Panc1 (cell line): Measurements from ENCODE around the gene ALDH7A1. TPM values are rescaled to one million over a fixed set of nuclear protein-coding genes. Genes with fewer than 3 reads are reported as not detected.

ENCODE experiments used
- ATAC-seq: fragments of 200-7000 bp; cut with Tn5 transposase; 2 replicates; pipeline ENCODE4 v1.9.1; 2020; ENCODE audit warnings: mild to moderate bottlenecking, moderate library complexity
- BruUV-seq: library from RNA; stranded (reverse); fragments of 400-500 nt; replicated peaks from 2 replicates; lab custom pipeline; 2021; lab: Mats Ljungman, UMichigan
- CTCF ChIA-PET: fragments of 300-600 bp; sonication (Branson Sonifier 250); formaldehyde crosslinking; loops from one replicate; lab custom pipeline; 2022; ENCODE audit warnings: antibody characterized with exemption; lab: Charles Lee
- POLR2A ChIA-PET: fragments of 300-600 bp; sonication (Branson Sonifier 250); formaldehyde crosslinking; loops from one replicate; lab custom pipeline; 2022; ENCODE audit warnings: antibody characterized with exemption; lab: Charles Lee
- DNase-seq: peaks from one replicate; pipeline ENCODE4 v3.0.0-alpha.2; 2010; ENCODE audit warnings: low read depth, low spot score
- H3K27ac ChIP-seq: 2 replicates; pipeline ENCODE4 v1.5.1; 2011; ENCODE audit warnings: mild to moderate bottlenecking, low read length, inconsistent platforms
- H3K27me3 ChIP-seq: fragments of 200-500 bp; sonication (Bioruptor generic); 2 replicates; pipeline ENCODE4 v1.6.0; 2014; ENCODE audit warnings: low read length, inconsistent platforms; ENCODE audit not compliant: control insufficient read depth, insufficient read depth
- H3K36me3 ChIP-seq: fragments of 200-500 bp; sonication (Bioruptor generic); 2 replicates; pipeline ENCODE4 v1.5.1; 2014; ENCODE audit warnings: inconsistent platforms, mild to moderate bottlenecking, low read length, moderate library complexity; ENCODE audit not compliant: control insufficient read depth, insufficient read depth
- H3K4me1 ChIP-seq: 2 replicates; pipeline ENCODE4 v1.5.1; 2011; ENCODE audit warnings: inconsistent platforms, mild to moderate bottlenecking, low read length, moderate library complexity; ENCODE audit not compliant: control insufficient read depth, insufficient read depth
- H3K4me3 ChIP-seq, 2 experiments: 2 replicates each; pipeline ENCODE4 v1.5.1; 2011 to 2012; ENCODE audit warnings: low read depth in 2 of 2, low read length in 2 of 2, mild to moderate bottlenecking in 2 of 2, inconsistent platforms in 1 of 2, moderate library complexity in 1 of 2
- H3K9me3 ChIP-seq: fragments of 200-500 bp; sonication (Bioruptor generic); 2 replicates; pipeline ENCODE4 v1.5.1; 2014; ENCODE audit warnings: low read depth, mild to moderate bottlenecking, inconsistent platforms, low read length, moderate library complexity; ENCODE audit not compliant: control insufficient read depth, insufficient read depth
- SIN3A ChIP-seq: IDR thresholded peaks from 2 replicates; pipeline ENCODE4 v1.6.1; 2012; ENCODE audit warnings: low read depth, mild to moderate bottlenecking, low read length, moderate library complexity, borderline replicate concordance; ENCODE audit not compliant: insufficient read depth
- TCF7L2 ChIP-seq: IDR thresholded peaks from 2 replicates; pipeline ENCODE4 v1.6.1; 2011; ENCODE audit warnings: mild to moderate bottlenecking, low read depth, low read length, inconsistent platforms
- in situ Hi-C: cut with HindIII; loops from 2 replicates; pipeline ENCODE4 v1.10.0; 2016; ENCODE audit warnings: low sequenced_read_pairs, low pct_unique_long_range_greater_than_20kb
- intact Hi-C: fragments of 100-400 bp; cut with micrococcal nuclease; formaldehyde crosslinking; loops from one replicate; pipeline ENCODE4 v1.10.0; 2022; ENCODE audit not compliant: unreplicated experiment
- total RNA-seq: library from RNA; stranded (reverse); gene quantifications from one replicate; pipeline ENCODE4 v1.2.1, GENCODE V29; 2021; ENCODE audit not compliant: unreplicated experiment
- TF ChIP-seq, protein P1 (sequence below), 2 experiments: IDR thresholded peaks; 2 replicates each; pipeline ENCODE4 v1.6.1; 2011 to 2012; ENCODE audit warnings: low read depth in 2 of 2, control low read depth in 1 of 2, low read length in 1 of 2, mild to moderate bottlenecking in 1 of 2, moderate library complexity in 1 of 2; ENCODE audit not compliant: insufficient read depth in 1 of 2
- TF ChIP-seq, protein P2 (sequence below): fragments of 450-650 bp; IDR thresholded peaks from 2 replicates; pipeline ENCODE4 v1.5.1; 2017; ENCODE audit warnings: mild to moderate bottlenecking

The ALDH7A1 gene
- total RNA-seq, 1 experiment from 2014 or later, result 52.9 TPM

GRCh38 chr5:126542441-126542840 lies 52.6 kb downstream of the ALDH7A1 start:
- Histone ChIP-seq H3K9me3 (no peaks in the 10 kb centered on the region), H3K4me3 (no peak overlapping the region), H3K27ac (no peak overlapping the region), H3K36me3 (no peaks in the 10 kb centered on the region; the same call in 1 of the 2 replicates), H3K4me1 (peaks cover 6% of the 10 kb centered on the region; the same call in 1 of the 2 replicates), H3K27me3 (no peaks in the 10 kb centered on the region)
- ChIA-PET POLR2A (no interaction called here), CTCF (no interaction called here)
- in situ Hi-C loops (loop anchor here (25.0 kb wide), 1 partner anchor 180 kb away; no protein-coding TSS in a partner anchor), intact Hi-C loops (no loop called here)
- ATAC-seq (no peak), DNase-seq (no peak)
- BruUV-seq, result no TSS peak
- TF ChIP-seq TCF7L2 (no peak), SIN3A (no peak)
- TF ChIP-seq, protein P1, sequence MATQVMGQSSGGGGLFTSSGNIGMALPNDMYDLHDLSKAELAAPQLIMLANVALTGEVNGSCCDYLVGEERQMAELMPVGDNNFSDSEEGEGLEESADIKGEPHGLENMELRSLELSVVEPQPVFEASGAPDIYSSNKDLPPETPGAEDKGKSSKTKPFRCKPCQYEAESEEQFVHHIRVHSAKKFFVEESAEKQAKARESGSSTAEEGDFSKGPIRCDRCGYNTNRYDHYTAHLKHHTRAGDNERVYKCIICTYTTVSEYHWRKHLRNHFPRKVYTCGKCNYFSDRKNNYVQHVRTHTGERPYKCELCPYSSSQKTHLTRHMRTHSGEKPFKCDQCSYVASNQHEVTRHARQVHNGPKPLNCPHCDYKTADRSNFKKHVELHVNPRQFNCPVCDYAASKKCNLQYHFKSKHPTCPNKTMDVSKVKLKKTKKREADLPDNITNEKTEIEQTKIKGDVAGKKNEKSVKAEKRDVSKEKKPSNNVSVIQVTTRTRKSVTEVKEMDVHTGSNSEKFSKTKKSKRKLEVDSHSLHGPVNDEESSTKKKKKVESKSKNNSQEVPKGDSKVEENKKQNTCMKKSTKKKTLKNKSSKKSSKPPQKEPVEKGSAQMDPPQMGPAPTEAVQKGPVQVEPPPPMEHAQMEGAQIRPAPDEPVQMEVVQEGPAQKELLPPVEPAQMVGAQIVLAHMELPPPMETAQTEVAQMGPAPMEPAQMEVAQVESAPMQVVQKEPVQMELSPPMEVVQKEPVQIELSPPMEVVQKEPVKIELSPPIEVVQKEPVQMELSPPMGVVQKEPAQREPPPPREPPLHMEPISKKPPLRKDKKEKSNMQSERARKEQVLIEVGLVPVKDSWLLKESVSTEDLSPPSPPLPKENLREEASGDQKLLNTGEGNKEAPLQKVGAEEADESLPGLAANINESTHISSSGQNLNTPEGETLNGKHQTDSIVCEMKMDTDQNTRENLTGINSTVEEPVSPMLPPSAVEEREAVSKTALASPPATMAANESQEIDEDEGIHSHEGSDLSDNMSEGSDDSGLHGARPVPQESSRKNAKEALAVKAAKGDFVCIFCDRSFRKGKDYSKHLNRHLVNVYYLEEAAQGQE (IDR thresholded peaks at IDR 0.05; ENCODE audit: insufficient read depth in 1 of 2, low read depth in 2 of 2, low read length in 1 of 2), result no peak

DNA sequence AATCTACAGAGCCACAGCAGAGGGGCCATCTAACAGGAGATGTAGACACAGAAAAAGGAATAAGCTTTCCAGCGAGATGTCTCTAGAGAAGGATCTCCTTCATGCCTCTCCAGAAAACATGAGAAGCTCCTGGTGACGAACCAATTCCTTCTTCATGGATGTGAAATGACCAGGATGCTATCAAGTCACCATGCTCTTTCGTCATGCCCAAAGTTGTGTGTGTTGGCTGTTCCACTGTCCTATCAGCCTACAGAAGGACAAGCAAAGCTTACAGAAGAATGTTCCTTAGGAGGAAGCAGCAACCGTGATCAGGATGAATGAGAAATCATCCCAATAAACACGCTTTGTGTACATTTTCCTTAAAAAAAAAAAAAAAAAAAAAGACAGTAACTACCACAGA lies 54.4 kb downstream of the ALDH7A1 start:
- BruUV-seq, result no TSS peak
- in situ Hi-C loops, result loop anchor here (25.0 kb wide), 1 partner anchor 178 kb away; no protein-coding TSS in a partner anchor
- Histone ChIP-seq H3K36me3 (no peaks in the 10 kb centered on the region), H3K4me3 (no peak overlapping the region), H3K4me1 (peaks cover 6% of the 10 kb centered on the region; the same call in 1 of the 2 replicates), H3K27ac (no peak overlapping the region), H3K9me3 (no peaks in the 10 kb centered on the region), H3K27me3 (no peaks in the 10 kb centered on the region)
- intact Hi-C loops, result no loop called here
- ChIA-PET POLR2A (no interaction called here), CTCF (interaction anchor here (0.5 to 1.6 kb wide), 4 partner anchors 55 to 240 kb away, joined by 3 to 6 read pairs (median 5); partner anchors contain the start of gene ALDH7A1)
- TF ChIP-seq SIN3A (no peak), TCF7L2 (no peak)
- TF ChIP-seq, protein P2, sequence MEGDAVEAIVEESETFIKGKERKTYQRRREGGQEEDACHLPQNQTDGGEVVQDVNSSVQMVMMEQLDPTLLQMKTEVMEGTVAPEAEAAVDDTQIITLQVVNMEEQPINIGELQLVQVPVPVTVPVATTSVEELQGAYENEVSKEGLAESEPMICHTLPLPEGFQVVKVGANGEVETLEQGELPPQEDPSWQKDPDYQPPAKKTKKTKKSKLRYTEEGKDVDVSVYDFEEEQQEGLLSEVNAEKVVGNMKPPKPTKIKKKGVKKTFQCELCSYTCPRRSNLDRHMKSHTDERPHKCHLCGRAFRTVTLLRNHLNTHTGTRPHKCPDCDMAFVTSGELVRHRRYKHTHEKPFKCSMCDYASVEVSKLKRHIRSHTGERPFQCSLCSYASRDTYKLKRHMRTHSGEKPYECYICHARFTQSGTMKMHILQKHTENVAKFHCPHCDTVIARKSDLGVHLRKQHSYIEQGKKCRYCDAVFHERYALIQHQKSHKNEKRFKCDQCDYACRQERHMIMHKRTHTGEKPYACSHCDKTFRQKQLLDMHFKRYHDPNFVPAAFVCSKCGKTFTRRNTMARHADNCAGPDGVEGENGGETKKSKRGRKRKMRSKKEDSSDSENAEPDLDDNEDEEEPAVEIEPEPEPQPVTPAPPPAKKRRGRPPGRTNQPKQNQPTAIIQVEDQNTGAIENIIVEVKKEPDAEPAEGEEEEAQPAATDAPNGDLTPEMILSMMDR, result no peak
- no peak for DNase-seq
- no peak for ATAC-seq

DNA sequence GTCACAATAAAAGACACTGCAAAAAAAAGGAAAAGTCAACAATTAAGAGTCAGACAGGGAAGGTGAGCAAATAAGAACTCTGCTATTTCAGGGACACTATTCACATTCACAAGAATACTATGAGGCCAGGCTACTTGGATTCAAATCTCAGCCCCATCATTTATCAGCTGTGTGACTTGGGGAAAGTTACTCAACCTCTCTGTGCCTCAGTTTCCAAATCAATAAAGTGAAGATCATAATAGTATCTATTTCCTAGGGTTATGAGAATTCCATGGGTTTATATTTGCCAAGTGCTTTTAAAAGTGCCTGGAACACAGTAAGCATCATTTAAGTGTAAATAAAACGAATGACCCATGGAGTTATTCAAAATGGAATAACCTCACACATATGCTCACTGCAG lies 56.4 kb downstream of the ALDH7A1 start:
- DNase-seq (no peak), ATAC-seq (no peak)
- H3K27ac ChIP-seq, result peak overlapping the region; percentile 2; the same call in 1 of the 2 replicates
- H3K4me1 ChIP-seq, result peaks cover 6% of the 10 kb centered on the region; the same call in 1 of the 2 replicates
- intact Hi-C loops, result no loop called here
- ChIA-PET CTCF (interaction anchor here (0.6 to 1.1 kb wide), 12 partner anchors 115 to 1374 kb away, joined by 3 to 13 read pairs (median 3); partner anchors contain the start of gene GRAMD2B), POLR2A (interaction anchor here (0.6 kb wide), 1 partner anchor 1627 kb away, joined by 6 read pairs; no protein-coding TSS in a partner anchor)
- no peak for TF ChIP-seq TCF7L2
- H3K9me3 ChIP-seq, result no peaks in the 10 kb centered on the region
- no peaks in the 10 kb centered on the region for H3K36me3 ChIP-seq
- no TSS peak for BruUV-seq
- in situ Hi-C loops, result loop anchor here (25.0 kb wide), 1 partner anchor 176 kb away; no protein-coding TSS in a partner anchor
- H3K4me3 ChIP-seq, result no peak overlapping the region
- H3K27me3 ChIP-seq, result no peaks in the 10 kb centered on the region
